T1000 (cell line): ENCODE results near the gene NAT9.

ENCODE experiments used
- DNase-seq: peaks from one replicate; lab custom pipeline; 2025; ENCODE audit warnings: mixed read lengths; lab: John Stamatoyannopoulos, UW

Gene NAT9

DNA sequence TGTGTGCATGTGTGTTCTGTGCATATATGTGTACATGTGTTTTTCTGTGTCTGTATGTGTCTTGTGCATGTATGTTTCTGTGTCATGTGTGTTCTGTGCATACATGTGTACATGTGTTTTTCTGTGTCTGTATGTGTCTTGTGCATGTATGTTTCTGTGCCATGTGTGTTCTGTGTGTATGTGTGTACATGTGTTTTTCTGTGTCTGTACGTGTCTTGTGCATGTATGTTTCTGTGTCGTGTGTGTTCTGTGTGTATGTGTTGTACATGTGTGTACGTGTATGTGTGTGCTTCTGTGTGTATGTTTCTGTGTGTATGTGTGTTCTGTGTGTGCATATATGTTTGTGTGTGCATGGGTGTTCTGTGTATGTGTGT is 47.5 kb downstream of the NAT9 start:
- no peak for DNase-seq

DNA sequence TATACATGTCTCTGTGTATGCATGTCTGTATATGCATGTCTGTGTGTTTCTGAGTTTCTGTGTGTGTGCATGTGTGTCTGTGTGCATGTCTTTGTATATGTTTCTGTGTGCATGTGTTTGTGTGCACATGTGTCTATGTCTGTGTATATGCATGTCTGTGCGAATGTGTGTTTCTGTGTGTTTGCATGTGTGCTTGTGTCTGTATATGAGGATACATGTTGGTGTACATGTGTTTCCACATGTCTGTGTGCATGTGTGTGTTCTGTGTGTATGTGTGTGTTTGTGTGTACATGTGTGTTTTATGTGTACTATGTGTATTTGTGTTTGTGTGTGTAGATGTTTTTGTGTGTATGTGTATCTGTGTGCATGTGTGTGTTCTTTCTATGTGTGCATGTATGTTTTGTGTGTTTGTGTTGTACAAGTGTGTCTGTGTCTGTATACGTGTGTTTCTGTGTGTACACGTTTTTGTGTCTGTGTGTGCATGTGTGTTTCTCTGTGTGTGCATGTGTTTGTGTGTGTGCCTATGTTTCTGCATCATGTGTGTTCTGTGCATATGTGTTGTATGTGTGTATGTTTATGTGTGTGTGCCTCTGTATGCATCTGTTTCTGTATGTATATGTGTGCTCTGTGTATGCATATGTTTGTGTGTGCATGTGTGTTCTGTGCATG is 48.0 kb downstream of the NAT9 start:
- DNase-seq, result no peak

DNA sequence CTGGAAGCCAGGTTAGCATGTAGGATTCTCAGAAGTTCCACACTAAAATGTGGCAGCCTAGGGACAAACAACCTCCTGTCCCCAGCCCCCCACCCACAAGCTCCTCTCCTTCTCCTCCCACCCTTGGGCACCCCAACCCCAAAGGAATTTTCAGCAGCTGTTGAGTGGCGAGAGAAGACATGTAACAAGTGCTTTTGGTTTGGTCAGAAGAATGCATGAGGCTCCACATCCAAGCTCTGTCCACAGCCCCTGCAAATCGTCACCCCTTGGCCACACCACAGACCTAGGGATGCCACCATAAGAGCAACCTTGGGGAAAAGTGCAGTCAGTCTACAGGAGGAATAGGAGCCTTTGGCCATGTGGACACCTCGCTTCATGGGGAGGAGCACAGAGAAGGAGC is 51.0 kb downstream of the NAT9 start:
- no peak for DNase-seq

DNA sequence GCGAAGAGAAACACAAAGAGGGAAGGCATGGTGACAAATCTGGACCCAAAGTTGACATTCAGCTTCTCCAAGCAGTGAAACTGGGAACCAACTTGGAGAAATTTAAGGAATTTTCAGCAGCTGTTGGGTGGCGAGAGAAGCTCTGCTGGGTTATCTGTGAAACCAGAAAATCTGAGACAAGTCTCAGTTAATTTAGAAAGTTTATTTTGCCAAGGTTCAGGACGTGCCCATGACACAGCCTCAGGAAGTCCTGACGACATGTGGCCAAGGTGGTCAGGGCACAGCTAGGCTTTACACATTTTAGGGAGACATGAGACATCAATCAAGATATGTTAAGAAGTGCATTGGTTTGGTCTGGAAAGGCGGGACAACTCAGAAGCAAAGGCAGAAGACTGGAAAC is 52.3 kb downstream of the NAT9 start:
- no peak for DNase-seq

DNA sequence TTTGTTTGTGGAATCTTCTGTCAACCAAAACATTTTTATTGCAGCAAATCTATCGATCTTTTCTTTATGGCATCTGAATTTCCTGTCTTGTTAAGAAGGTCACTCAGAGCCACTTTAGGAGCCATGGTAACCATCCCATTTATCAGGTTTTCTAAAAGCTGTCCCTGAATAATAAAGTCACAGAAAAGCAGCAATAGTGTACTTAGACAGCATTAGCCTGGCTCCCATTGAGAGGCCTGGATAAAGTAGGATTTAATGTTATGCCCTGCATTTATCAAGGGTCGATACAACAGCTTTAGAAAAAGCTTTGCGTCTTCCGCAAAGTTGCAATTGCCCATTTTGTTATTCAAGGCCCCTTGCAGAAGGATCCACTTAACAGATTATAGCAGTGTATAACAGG is 53.4 kb downstream of the NAT9 start:
- no peak for DNase-seq
